Body of pancreas (tissue), 4 donors: ENCODE results near the gene CHSY1. TPM values are rescaled to one million over a fixed set of nuclear protein-coding genes. Genes with fewer than 3 reads are reported as not detected.

Source experiments
- ATAC-seq: fragments of 150-250 bp; one replicate; pipeline ENCODE4 v1.9.1; 2016
- DNase-seq, 4 donors: peaks; one replicate each; pipeline ENCODE4 v3.0.0-alpha.2; 2019
- H3K27ac ChIP-seq, 4 donors: fragments of 200-600 bp; sonication (generic); 1 replicate in 3 of 4; 2 replicates in 1 of 4; pipeline versions ENCODE4 v1.5.1 to v1.6.1; 2016 to 2019; ENCODE audit warnings: mild to moderate bottlenecking in 1 of 4, mixed read lengths in 1 of 4, moderate library complexity in 1 of 4
- H3K27me3 ChIP-seq, 2 donors: fragments of 200-600 bp; sonication (generic); one replicate each; pipeline ENCODE4 v1.6.0; 2016; ENCODE audit warnings: mild to moderate bottlenecking in 1 of 2
- H3K36me3 ChIP-seq, 2 donors: fragments of 200-600 bp; sonication (generic); replicated peaks in 1 of 2; 2 replicates each; pipeline ENCODE4 v1.5.1; 2016; ENCODE audit warnings: low read depth in 2 of 2; ENCODE audit not compliant: insufficient read depth in 1 of 2
- H3K4me1 ChIP-seq: fragments of 200-600 bp; sonication (generic); one replicate; pipeline ENCODE4 v1.6.0; 2016
- H3K4me3 ChIP-seq, 2 donors: fragments of 200-600 bp; sonication (generic); 1 replicate in 1 of 2; 2 replicates in 1 of 2; pipeline ENCODE4 v1.5.1; 2016 to 2019
- H3K9me3 ChIP-seq, 3 donors: fragments of 200-600 bp; sonication (generic); 1 replicate in 2 of 3; 2 replicates in 1 of 3; pipeline ENCODE4 v1.5.1; 2016
- CTCF ChIP-seq, 7 experiments: fragments of 450-650 bp in 4 of 7; fragments of 200-600 bp in 3 of 7; sonication (generic) in 3 of 7; IDR thresholded peaks; one replicate each; pipeline ENCODE4 v1.5.1; 2016 to 2019; ENCODE audit warnings: antibody characterized with exemption in 7 of 7
- POLR2A ChIP-seq, 3 donors: fragments of 450-650 bp; IDR thresholded peaks; one replicate each; pipeline ENCODE4 v1.6.1; 2016; ENCODE audit warnings: antibody characterized with exemption in 3 of 3, mild to moderate bottlenecking in 2 of 3
- WGBS, 2 donors: methylation state at CpG; one replicate each; pipeline ENCODE4 v1.1.5; 2017; 5-methylcytosine and 5-hydroxymethylcytosine counted together
- intact Hi-C: fragments of 100-400 bp; cut with DNase I; formaldehyde crosslinking; loops from one replicate; pipeline ENCODE4 v1.15.1; 2023
- total RNA-seq, 2 donors: library from RNA; depleted of rRNA; stranded (reverse); fragments of >200 nt; gene quantifications; one replicate each; pipeline ENCODE4 v1.1.0, GENCODE V29; 2016

Gene CHSY1
- total RNA-seq, 2 donors from 2014 or later, result 7.8 to 12.2 TPM

GRCh38 chr15:101264011-101264410 is 12.2 kb upstream of the CHSY1 start:
- no peak for TF ChIP-seq POLR2A (IDR thresholded peaks at IDR 0.05)
- no peak for TF ChIP-seq CTCF (IDR thresholded peaks at IDR 0.05)

GRCh38 chr15:101262551-101262950 is 10.7 kb upstream of the CHSY1 start:
- no peaks in the 10 kb centered on the region for H3K27me3 ChIP-seq
- H3K27ac ChIP-seq, result no peak overlapping the region
- intact Hi-C loops, result no loop called here
- H3K4me1 ChIP-seq, result peaks cover 15% of the 10 kb centered on the region
- 51 to 61% methylated on average over 4 of the region's 4 CpGs for WGBS, 2 donors
- no peak for ATAC-seq
- DNase-seq, result no peak
- no peak overlapping the region for H3K4me3 ChIP-seq
- no peak for TF ChIP-seq POLR2A (IDR thresholded peaks at IDR 0.05)
- no peak for TF ChIP-seq CTCF (IDR thresholded peaks at IDR 0.05)
- no peaks in the 10 kb centered on the region for H3K36me3 ChIP-seq
- H3K9me3 ChIP-seq, result no peaks in the 10 kb centered on the region

More at GRCh38 chr15:101264011-101264410, 12.2 kb upstream of the CHSY1 start:
- DNase-seq, result no peak
- WGBS, 2 donors, result 90 to 91% methylated on average over 4 of the region's 4 CpGs
- Histone ChIP-seq H3K4me1 (peaks cover 20% of the 10 kb centered on the region), H3K36me3 (no peaks in the 10 kb centered on the region), H3K27ac (no peak overlapping the region), H3K27me3 (no peaks in the 10 kb centered on the region), H3K9me3 (no peaks in the 10 kb centered on the region), H3K4me3 (no peak overlapping the region)
- intact Hi-C loops, result no loop called here
- no peak for ATAC-seq

- TF ChIP-seq POLR2A (IDR thresholded peaks at IDR 0.05) (no peak), CTCF (IDR thresholded peaks at IDR 0.05) (peak; percentile 49 to 94 (median 85))
- Histone ChIP-seq H3K4me1 (peaks cover 7% of the 10 kb centered on the region), H3K36me3 (no peaks in the 10 kb centered on the region), H3K4me3 (no peak overlapping the region), H3K27me3 (no peaks in the 10 kb centered on the region), H3K9me3 (no peaks in the 10 kb centered on the region), H3K27ac (no peak overlapping the region)
- ATAC-seq (peak; percentile 74), DNase-seq (peak; percentile 70 to 78 (median 75))
- intact Hi-C loops, result loop anchor here (5.0 to 10.0 kb wide), 3 partner anchors 171 to 634 kb away; no protein-coding TSS in a partner anchor
- 9 to 20% methylated on average over 9 to 11 of the region's 11 CpGs for WGBS, 2 donors
Measured at GRCh38 chr15:101258238-101259144, 6.6 kb upstream of the CHSY1 start.

GRCh38 chr15:101256757-101257156 is 4.9 kb upstream of the CHSY1 start:
- no peaks in the 10 kb centered on the region for H3K36me3 ChIP-seq
- intact Hi-C loops, result loop anchor here (5.0 to 10.0 kb wide), 3 partner anchors 169 to 632 kb away; no protein-coding TSS in a partner anchor

More at GRCh38 chr15:101256757-101257156, 4.9 kb upstream of the CHSY1 start:
- ATAC-seq (no peak), DNase-seq (no peak)
- Histone ChIP-seq H3K27me3 (no peaks in the 10 kb centered on the region), H3K4me3 (no peak overlapping the region), H3K27ac (no peak overlapping the region), H3K9me3 (no peaks in the 10 kb centered on the region), H3K4me1 (peaks cover 13% of the 10 kb centered on the region)
- TF ChIP-seq POLR2A (IDR thresholded peaks at IDR 0.05) (no peak), CTCF (IDR thresholded peaks at IDR 0.05) (no peak)
- 77 to 79% methylated on average over 6 of the region's 6 CpGs for WGBS, 2 donors
